ENCODE data around the gene CNN2. TPM values are rescaled to one million over a fixed set of nuclear protein-coding genes. Genes with fewer than 3 reads are reported as not detected.

The CNN2 gene
- total and polyA plus RNA-seq, 2 of the 8 experiments (the other 6 are each of a cell fraction or from before 2014, with no cell fraction given), result 189 to 551 TPM

DNA sequence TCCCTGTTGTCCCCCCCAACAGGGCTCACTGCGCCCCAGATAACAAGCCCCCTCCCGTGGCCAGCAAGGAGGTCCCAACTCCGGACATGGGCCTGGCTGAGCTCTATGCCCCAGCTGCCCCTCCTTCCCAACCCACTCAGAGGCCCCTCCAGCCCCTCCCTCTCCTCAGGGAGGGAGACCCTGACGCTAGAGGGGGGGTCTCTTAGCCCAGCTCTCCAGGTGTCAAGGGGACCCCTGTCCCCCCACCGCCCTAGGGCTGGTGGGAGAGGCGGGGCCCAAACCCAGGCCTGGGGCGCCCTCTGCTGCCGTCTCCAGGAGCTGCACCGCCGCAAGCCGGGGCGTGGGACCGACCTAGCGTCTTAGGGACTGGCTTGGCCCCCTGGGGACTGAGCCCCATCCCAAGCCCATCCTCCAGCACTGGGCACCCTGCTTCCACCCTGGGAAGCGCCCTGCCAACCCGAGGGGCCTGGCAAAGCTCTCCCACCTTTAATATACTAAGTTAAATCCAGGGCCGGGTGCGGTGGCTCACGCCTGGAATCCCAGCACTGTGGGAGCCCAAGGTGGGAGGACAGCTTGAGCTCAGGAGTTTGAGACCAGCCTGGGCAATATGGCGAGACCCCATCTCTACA is 24.8 kb upstream of the CNN2 start:
- peaks cover 6 to 33% (median 19%) of the 10 kb centered on the region in 4 experiments for H3K27me3 ChIP-seq (replicated peaks in 1 of 4; ENCODE audit: control insufficient read depth in 3 of 4, extremely low read depth in 1 of 4, insufficient read depth in 3 of 4, low read length in 3 of 4)
- H2BK12ac ChIP-seq (ENCODE audit: low read depth, low read length), result no peak overlapping the region
- H2BK20ac ChIP-seq (ENCODE audit: low read length), result no peak overlapping the region
- H4K8ac ChIP-seq (ENCODE audit: extremely low read depth, insufficient read depth, low read length), result no peak overlapping the region
- peak in 1 of 2 experiments; percentile 96 for DNase-seq (ENCODE audit: low read depth in 1 of 2, low spot score in 2 of 2)
- no peak overlapping the region for H3K14ac ChIP-seq (ENCODE audit: insufficient read length)
- no peak overlapping the region for H3K56ac ChIP-seq (replicated peaks; ENCODE audit: insufficient read length, low read depth, low read length)
- H3K23ac ChIP-seq (ENCODE audit: insufficient read length), result no peak overlapping the region
- H2BK5ac ChIP-seq (ENCODE audit: low read depth, low read length), result no peak overlapping the region
- no peaks in the 10 kb centered on the region for H3K36me3 ChIP-seq (ENCODE audit: control insufficient read depth in 2 of 4, insufficient read depth in 4 of 4, low read length in 3 of 4)
- H3K4me2 ChIP-seq (ENCODE audit: insufficient read depth in 1 of 2, low read depth in 2 of 2, low read length in 2 of 2), result peak overlapping the region; percentile 53 to 72; a peak in 1 of 4 replicates
- TF ChIP-seq YY1 (IDR thresholded peaks at IDR 0.05; ENCODE audit: low read depth, low read length) (0 out of 2 replicates have a peak, but pooled peaks have one; percentile 9), RAD21 (IDR thresholded peaks at IDR 0.05 in 1 of 2, conservative IDR thresholded peaks at IDR 0.05 in 1 of 2; ENCODE audit: low read depth in 2 of 2, low read length in 2 of 2) (peak; percentile 77 to 84), KDM5A (IDR thresholded peaks at IDR 0.05; ENCODE audit: low read length) (no peak), BACH1 (IDR thresholded peaks at IDR 0.05; ENCODE audit: low read length) (no peak), CHD2 (IDR thresholded peaks at IDR 0.05; ENCODE audit: low read length) (no peak), SP1 (IDR thresholded peaks at IDR 0.05; ENCODE audit: low read depth, low read length) (no peak), EP300 (IDR thresholded peaks at IDR 0.05; ENCODE audit: borderline replicate concordance in 1 of 2, low read depth in 2 of 2, low read length in 2 of 2) (no peak)
- TF ChIP-seq, protein P1, sequence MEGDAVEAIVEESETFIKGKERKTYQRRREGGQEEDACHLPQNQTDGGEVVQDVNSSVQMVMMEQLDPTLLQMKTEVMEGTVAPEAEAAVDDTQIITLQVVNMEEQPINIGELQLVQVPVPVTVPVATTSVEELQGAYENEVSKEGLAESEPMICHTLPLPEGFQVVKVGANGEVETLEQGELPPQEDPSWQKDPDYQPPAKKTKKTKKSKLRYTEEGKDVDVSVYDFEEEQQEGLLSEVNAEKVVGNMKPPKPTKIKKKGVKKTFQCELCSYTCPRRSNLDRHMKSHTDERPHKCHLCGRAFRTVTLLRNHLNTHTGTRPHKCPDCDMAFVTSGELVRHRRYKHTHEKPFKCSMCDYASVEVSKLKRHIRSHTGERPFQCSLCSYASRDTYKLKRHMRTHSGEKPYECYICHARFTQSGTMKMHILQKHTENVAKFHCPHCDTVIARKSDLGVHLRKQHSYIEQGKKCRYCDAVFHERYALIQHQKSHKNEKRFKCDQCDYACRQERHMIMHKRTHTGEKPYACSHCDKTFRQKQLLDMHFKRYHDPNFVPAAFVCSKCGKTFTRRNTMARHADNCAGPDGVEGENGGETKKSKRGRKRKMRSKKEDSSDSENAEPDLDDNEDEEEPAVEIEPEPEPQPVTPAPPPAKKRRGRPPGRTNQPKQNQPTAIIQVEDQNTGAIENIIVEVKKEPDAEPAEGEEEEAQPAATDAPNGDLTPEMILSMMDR (IDR thresholded peaks at IDR 0.05; ENCODE audit: control extremely low read depth in 1 of 3, insufficient read depth in 1 of 3, low read depth in 1 of 3, low read length in 3 of 3), result peak; percentile 82 to 84 (median 84)
- TF ChIP-seq, protein P2, sequence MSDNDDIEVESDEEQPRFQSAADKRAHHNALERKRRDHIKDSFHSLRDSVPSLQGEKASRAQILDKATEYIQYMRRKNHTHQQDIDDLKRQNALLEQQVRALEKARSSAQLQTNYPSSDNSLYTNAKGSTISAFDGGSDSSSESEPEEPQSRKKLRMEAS (IDR thresholded peaks at IDR 0.05), result peak; percentile 29; the same call in 1 of the 2 replicates
- H4K20me1 ChIP-seq (replicated peaks in 1 of 2; ENCODE audit: control insufficient read depth in 1 of 2, insufficient read depth in 2 of 2, low read length in 2 of 2), result peaks cover 0 to 3% of the 10 kb centered on the region in 2 experiments
- no peak overlapping the region for H3K27ac ChIP-seq (ENCODE audit: low read depth, low read length)
- H2AFZ ChIP-seq (ENCODE audit: low read length), result no peak overlapping the region
- no peak overlapping the region for H2BK15ac ChIP-seq (ENCODE audit: low read length)
- no peak overlapping the region for H2BK120ac ChIP-seq (replicated peaks; ENCODE audit: low read depth, low read length)
- H3K9me3 ChIP-seq (ENCODE audit: insufficient read depth in 2 of 2, low read depth in 1 of 2, low read length in 1 of 2), result no peaks in the 10 kb centered on the region
- ChIA-PET POLR2A (ENCODE audit: partially characterized antibody) (interaction anchor here (1.1 kb wide), 1 partner anchor 88 kb away, joined by 3 read pairs; no protein-coding TSS in a partner anchor), CTCF (ENCODE audit: partially characterized antibody) (interaction anchor here (0.7 to 1.0 kb wide), 6 partner anchors 35 to 402 kb away, joined by 3 to 4 read pairs (median 3); no protein-coding TSS in a partner anchor)
- H3K23me2 ChIP-seq (ENCODE audit: low read depth, low read length), result peaks cover 2% of the 10 kb centered on the region; the same call in 1 of the 2 replicates
- H4K91ac ChIP-seq (replicated peaks; ENCODE audit: insufficient read length, low read length), result no peak overlapping the region
- H3K9ac ChIP-seq (replicated peaks in 1 of 4; ENCODE audit: extremely low read depth in 1 of 4, low read depth in 3 of 4, low read length in 3 of 4), result no peak overlapping the region
- FAIRE-seq, result no peak
- no peak overlapping the region for H3K18ac ChIP-seq (ENCODE audit: extremely low read depth, low read length)
- no peak overlapping the region for H3K4ac ChIP-seq (replicated peaks; ENCODE audit: insufficient read length, low read depth, low read length)
- peaks cover 0 to 4% (median 1%) of the 10 kb centered on the region in 4 experiments; a peak in 3 of 7 replicates for H3K4me1 ChIP-seq (replicated peaks in 1 of 4; ENCODE audit: control insufficient read depth in 3 of 4, insufficient read depth in 4 of 4, low read length in 3 of 4)
- no peak overlapping the region for H2AK5ac ChIP-seq (ENCODE audit: low read depth, low read length)
- H3K79me1 ChIP-seq (ENCODE audit: low read depth, low read length), result no peaks in the 10 kb centered on the region
- no peak overlapping the region for H4K5ac ChIP-seq (ENCODE audit: insufficient read length, low read depth, low read length)
- 19% methylated on average over 15 of the region's 20 CpGs; no CpG with 5 or more reads in 1 of the 2 experiments for WGBS, 2 experiments (ENCODE audit: extremely low coverage in 1 of 2, insufficient coverage in 1 of 2, insufficient read length in 1 of 2, insufficient replicate concordance in 2 of 2, low coverage in 1 of 2, low lambda C conversion rate in 2 of 2, missing lambda C conversion rate in 1 of 2)
- H3K79me2 ChIP-seq (ENCODE audit: control insufficient read depth in 1 of 2, insufficient read depth in 2 of 2, low read length in 2 of 2), result no peaks in the 10 kb centered on the region
- peak overlapping the region in 1 of 4 experiments; percentile 67; a peak in 2 of 8 replicates for H3K4me3 ChIP-seq (ENCODE audit: extremely low read depth in 1 of 4, insufficient read depth in 2 of 4, low read depth in 3 of 4, low read length in 4 of 4)

All from H1 (cell line).